ENCODE measurements around the gene COL15A1.

COL15A1 gene

GRCh38 chr9:99019510-99020331 lies 76.0 kb downstream of the COL15A1 start:
- no peak for DNase-seq

GRCh38 chr9:99020786-99021436 lies 77.2 kb downstream of the COL15A1 start:
- no peak for DNase-seq

GRCh38 chr9:99021512-99021911 lies 77.8 kb downstream of the COL15A1 start:
- no peak for DNase-seq

GRCh38 chr9:99023231-99023630 lies 79.5 kb downstream of the COL15A1 start:
- DNase-seq, result no peak

GRCh38 chr9:99023831-99024230 lies 80.1 kb downstream of the COL15A1 start:
- no peak for DNase-seq

DNA sequence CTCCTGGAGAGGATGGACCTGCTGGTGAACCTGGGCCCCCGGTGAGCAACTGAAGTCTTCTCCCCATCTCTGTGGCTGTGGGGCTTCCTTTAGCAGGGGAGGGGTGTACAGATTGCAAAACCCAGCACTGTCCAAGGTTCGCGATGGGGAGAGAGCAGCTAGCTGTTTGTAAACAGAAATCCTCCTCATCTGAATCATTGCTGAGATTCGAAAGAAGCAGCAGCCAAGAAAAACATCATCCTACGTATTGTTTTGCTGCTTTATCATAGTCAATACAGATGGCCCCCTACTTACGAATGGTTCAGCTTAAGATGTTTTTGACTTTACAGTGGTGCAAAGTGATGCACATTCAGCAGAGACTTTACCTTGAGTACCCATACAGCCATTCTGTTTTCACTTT lies 81.3 kb downstream of the COL15A1 start:
- DNase-seq, result no peak

- DNase-seq, result no peak
These were observed 82.0 kb downstream of the COL15A1 start for GRCh38 chr9:99025616-99026270.

DNA sequence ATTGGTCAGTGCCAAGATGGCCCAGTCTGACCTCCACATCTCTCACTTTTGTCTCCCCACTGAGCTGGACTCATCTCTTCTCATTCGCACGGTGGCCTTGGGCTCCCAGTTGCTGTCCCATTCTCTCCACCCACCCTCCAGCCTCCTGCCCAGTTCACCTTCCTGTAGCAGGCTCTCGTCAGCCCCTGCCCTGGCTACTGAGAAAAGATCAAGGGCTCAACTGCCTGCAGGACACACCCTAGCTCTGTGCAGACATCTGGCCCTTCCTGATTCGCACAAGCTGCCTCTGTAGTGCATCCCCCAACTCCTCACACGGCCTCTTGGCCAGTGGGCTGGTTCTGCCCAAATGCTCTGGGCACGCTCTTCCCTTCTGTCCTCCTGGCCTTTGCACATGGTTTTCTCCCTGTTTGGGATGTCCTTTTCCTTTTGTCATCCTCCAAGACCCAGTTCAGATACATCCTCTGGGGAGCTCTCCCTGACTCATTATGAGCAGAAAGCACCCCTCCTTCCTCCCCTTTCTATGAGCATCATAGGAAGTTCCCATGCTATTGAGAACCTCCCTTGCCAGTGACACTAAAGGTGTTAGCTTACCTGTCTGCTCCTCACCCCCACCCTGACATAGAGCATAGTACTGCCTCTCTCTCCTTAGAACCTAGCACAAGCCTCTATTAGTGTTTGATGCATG lies 82.7 kb downstream of the COL15A1 start:
- no peak for DNase-seq

DNA sequence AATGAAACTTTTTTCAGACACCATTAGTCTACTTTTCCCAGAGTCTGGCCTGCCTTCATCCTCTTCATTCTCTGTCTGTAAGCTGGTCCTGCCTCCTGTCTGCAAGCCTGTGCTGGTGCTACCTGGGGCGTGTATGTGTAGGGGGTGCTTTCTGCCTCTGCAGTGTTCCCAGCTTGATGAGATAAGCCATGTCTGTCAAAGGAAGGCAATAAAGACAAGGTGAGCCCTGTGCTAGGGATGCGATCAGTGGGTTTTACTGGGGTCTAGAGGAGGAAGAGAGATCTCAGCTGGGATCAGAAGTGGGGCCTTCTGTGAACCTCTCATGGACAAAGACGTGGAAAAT lies 83.2 kb downstream of the COL15A1 start:
- no peak for DNase-seq

GRCh38 chr9:99027443-99027842 lies 83.7 kb downstream of the COL15A1 start:
- no peak for DNase-seq

- DNase-seq, result no peak
These were observed 85.5 kb downstream of the COL15A1 start for GRCh38 chr9:99029083-99029645.

GRCh38 chr9:99030092-99030511 lies 86.4 kb downstream of the COL15A1 start:
- DNase-seq, result no peak

DNA sequence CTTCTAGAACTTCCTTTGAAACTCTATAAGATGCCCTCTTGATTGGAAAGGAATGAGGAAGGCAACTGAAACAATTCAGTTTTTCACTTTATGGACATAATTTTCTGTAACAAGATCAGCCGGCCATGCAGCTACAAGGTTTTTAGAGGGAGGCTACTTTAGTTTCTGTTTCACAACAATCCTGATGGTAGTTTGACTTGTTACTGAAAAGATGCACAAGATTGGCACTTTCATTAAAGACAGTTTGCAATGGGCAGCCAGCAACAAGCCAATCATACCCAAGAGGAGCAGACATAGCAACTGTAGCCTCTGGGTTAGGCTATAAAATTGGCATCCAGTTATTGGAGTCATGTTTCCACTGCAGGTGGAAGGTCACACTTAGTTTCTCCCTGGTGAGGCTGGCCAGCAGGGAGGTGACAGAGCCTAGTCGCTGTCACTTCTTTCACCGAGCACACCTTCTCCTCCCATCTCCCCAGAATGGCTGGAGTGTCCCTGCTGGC lies 87.0 kb downstream of the COL15A1 start:
- no peak for DNase-seq

DNA sequence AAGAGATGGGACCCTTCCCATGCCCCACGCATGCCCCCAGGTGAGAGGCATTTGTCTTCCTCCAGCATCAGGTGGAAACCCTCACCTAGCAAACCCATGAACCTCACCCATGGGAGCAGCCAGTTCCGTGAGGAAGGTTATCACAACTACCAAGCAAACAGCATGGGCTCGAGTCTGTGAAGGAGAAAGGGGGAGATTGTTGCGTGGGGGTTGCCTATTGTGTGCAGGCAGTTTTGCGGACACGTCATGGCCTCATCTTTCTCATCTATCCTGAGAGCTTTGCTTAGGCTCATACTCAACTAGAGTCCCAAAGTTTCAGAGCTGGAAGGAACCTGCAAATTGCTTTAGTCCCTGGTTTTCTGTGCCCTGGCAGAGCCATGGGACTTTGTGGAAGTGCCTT lies 87.6 kb downstream of the COL15A1 start:
- no peak for DNase-seq

GRCh38 chr9:99031994-99032393 lies 88.3 kb downstream of the COL15A1 start:
- DNase-seq, result no peak

DNA sequence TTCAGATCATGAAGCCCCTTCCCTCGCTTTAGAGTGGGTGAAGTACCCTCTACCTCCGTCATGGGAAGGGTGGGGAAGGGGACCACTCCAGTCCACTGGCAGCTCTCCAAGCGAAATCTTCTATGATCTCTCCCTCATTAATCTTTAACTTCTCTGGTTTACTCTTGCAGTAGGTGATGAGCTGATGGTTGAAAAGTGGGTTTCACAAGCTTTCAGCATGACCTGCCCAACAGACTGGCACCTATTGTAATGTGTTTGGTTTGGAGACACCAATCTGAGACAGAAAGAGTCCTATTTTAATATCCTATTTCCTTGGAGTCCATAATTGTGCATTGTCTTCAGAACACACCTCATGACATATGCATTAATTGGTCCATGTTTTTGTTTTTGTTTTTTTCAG lies 90.4 kb downstream of the COL15A1 start:
- no peak for DNase-seq

- DNase-seq, result no peak
These were observed 91.6 kb downstream of the COL15A1 start for GRCh38 chr9:99035313-99035712.

DNA sequence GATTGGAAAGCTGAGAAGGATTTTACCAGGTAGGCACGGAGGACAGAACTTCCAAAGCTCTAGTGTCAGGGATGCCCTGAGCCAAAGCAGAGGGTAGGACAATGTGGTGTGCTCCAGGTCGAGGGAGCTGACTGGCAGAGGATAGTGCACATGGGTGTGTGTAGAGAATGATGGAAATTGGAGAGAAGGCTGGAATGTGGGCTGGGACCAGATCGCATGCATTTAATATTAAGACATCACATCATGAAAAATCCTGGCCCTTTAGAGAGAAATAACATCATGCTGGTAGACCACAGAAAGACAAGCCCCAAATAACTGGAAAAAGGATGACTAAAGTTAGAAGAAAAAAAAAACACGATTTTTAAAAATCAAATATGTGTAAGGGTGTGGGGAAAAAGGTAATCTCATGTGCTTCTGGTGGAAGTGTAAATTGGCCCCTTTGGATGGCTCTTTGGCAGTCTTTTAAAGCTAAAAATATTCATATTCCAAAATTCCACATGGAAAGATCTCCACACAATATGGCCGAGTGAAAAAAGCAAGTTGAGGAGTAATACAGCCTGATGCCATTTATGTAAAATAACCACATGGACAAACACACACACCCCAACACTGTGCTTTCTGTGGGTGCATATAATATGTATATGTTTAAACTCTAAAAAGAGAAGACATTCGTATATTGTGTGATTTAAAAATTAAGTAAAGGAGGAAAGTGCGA lies 94.2 kb downstream of the COL15A1 start:
- DNase-seq, result no peak

GRCh38 chr9:99038484-99038820 lies 94.7 kb downstream of the COL15A1 start:
- DNase-seq, result no peak

- DNase-seq, result peak in 1 of 5 donors; percentile 50
These were observed 95.9 kb downstream of the COL15A1 start for GRCh38 chr9:99039505-99040182.

DNA sequence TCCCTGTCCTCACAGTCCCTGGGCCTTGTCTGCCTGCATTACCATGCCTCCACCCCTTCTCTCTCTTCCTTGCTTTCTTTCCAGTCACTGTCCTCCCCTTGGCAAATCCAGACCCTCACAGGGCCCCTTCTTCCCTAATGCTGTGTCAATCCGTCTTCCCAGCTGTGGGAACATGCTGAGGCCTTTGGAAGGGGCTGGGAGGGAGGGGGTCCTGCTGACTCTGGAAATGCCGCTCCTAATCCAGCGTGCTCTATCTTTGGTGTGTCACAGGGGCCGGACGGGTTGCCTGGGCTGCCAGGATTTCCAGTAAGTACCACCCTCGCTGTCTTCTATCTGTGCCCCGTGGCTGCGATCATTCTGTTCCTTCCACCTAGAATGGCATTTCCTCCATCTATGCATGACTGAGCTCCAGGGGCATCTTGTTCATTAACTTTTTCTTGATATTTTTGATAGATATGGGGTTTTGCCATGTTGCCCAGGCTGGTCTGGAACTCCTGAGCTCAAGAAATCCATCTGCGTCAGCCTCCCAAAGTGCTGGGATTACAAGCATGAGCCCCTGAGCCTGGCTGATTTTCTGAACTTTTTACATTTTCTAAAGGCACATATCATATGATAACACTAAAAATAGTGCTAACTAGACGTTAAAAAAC lies 96.7 kb downstream of the COL15A1 start:
- DNase-seq, result no peak
